Endodermal cell (in vitro differentiated cells): Measurements from ENCODE around the gene GRM8. TPM values are rescaled to one million over a fixed set of nuclear protein-coding genes. Genes with fewer than 3 reads are reported as not detected.

Source experiments
- DNase-seq: peaks from one replicate; pipeline ENCODE4 v3.0.0-alpha.2; 2017
- H3K27ac ChIP-seq: 2 replicates; pipeline ENCODE4 v1.5.1; 2013; ENCODE audit warnings: mild to moderate bottlenecking, low read depth, low read length, moderate library complexity
- H3K27me3 ChIP-seq: 2 replicates; pipeline ENCODE4 v1.6.1; 2013; ENCODE audit warnings: mild to moderate bottlenecking, low read length, moderate library complexity; ENCODE audit not compliant: insufficient read depth, control insufficient read depth, poor library complexity, severe bottlenecking
- H3K36me3 ChIP-seq: 2 replicates; pipeline ENCODE4 v1.7.0; 2013; ENCODE audit warnings: mild to moderate bottlenecking, low read length, moderate library complexity; ENCODE audit not compliant: control insufficient read depth, insufficient read depth
- H3K4me1 ChIP-seq: one replicate; pipeline ENCODE4 v1.7.0; 2013; ENCODE audit warnings: low read length; ENCODE audit not compliant: control insufficient read depth, insufficient read depth
- H3K4me3 ChIP-seq: 2 replicates; pipeline ENCODE4 v1.5.1; 2013; ENCODE audit warnings: mild to moderate bottlenecking, low read length, moderate library complexity
- H3K9ac ChIP-seq: 2 replicates; pipeline ENCODE4 v1.6.1; 2013; ENCODE audit warnings: mild to moderate bottlenecking, low read length, moderate library complexity; ENCODE audit not compliant: poor library complexity, severe bottlenecking; ENCODE audit errors: extremely low read depth
- H3K9me3 ChIP-seq: 2 replicates; pipeline ENCODE4 v1.6.1; 2013; ENCODE audit warnings: mild to moderate bottlenecking, low read length, moderate library complexity; ENCODE audit not compliant: control insufficient read depth
- H3K27ac Mint-ChIP-seq: 2 replicates; pipeline ENCODE4 v1.8.0; 2020; ENCODE audit warnings: mixed read lengths
- H3K27me3 Mint-ChIP-seq: 2 replicates; pipeline ENCODE4 v1.8.0; 2021; ENCODE audit warnings: mild to moderate bottlenecking, mixed read lengths; ENCODE audit not compliant: insufficient read depth
- H3K36me3 Mint-ChIP-seq: 2 replicates; pipeline ENCODE4 v1.8.0; 2020; ENCODE audit warnings: low read depth, mixed read lengths
- H3K4me1 Mint-ChIP-seq: 2 replicates; pipeline ENCODE4 v1.8.0; 2020; ENCODE audit warnings: mixed read lengths
- H3K4me3 Mint-ChIP-seq: 2 replicates; pipeline ENCODE4 v1.8.0; 2020; ENCODE audit warnings: mild to moderate bottlenecking, moderate library complexity, mixed read lengths
- H3K9me3 Mint-ChIP-seq: 2 replicates; pipeline ENCODE4 v1.8.0; 2020; ENCODE audit warnings: mild to moderate bottlenecking, mixed read lengths
- CTCF ChIP-seq: fragments of 200-600 bp; sonication (generic); conservative IDR thresholded peaks from 2 replicates; pipeline ENCODE4 v1.5.0; 2021; ENCODE audit warnings: antibody characterized with exemption, mild to moderate bottlenecking
- WGBS, 2 experiments: methylation state at CpG; one replicate each; pipeline versions ENCODE4 v1.1.5 to v1.1.7; 2013; ENCODE audit warnings: missing lambda C conversion rate in 2 of 2, mixed read lengths in 1 of 2; ENCODE audit not compliant: insufficient coverage in 1 of 2, insufficient read length in 1 of 2; 5-methylcytosine and 5-hydroxymethylcytosine counted together
- total RNA-seq, 2 donors: library from RNA; stranded (reverse); fragmentation: NEBNext Ultra II Directional in 1 of 2; extraction: Animal tissue kit (Norgen Biotek cat#: 25700) in 1 of 2; gene quantifications; 2 replicates in 1 of 2; 3 replicates in 1 of 2; pipeline ENCODE4 v1.2.1, GENCODE V29; 2021

GRM8 gene
- total RNA-seq, 2 donors from 2014 or later, result 0.93 to 2.0 TPM

GRCh38 chr7:127256041-127256725 is 3.4 kb upstream of the GRM8 start:
- peaks cover 6% of the 10 kb centered on the region for H3K4me1 Mint-ChIP-seq
- WGBS, 2 experiments, result 96 to 100% methylated on average over 2 of the region's 2 CpGs
- Histone ChIP-seq H3K4me1 (peaks cover 2% of the 10 kb centered on the region), H3K9me3 (no peaks in the 10 kb centered on the region), H3K27me3 (peaks cover 41% of the 10 kb centered on the region), H3K36me3 (no peaks in the 10 kb centered on the region), H3K9ac (no peak overlapping the region), H3K27ac (no peak overlapping the region), H3K4me3 (no peak overlapping the region)
- no peaks in the 10 kb centered on the region for H3K36me3 Mint-ChIP-seq
- no peak overlapping the region for H3K4me3 Mint-ChIP-seq
- peaks cover 58% of the 10 kb centered on the region for H3K27me3 Mint-ChIP-seq
- DNase-seq, result no peak
- H3K9me3 Mint-ChIP-seq, result no peaks in the 10 kb centered on the region
- no peak for TF ChIP-seq CTCF
- no peak overlapping the region for H3K27ac Mint-ChIP-seq

- no peak for DNase-seq
- Histone ChIP-seq H3K27ac (no peak overlapping the region), H3K36me3 (no peaks in the 10 kb centered on the region), H3K9me3 (no peaks in the 10 kb centered on the region), H3K4me3 (no peak overlapping the region), H3K9ac (no peak overlapping the region), H3K27me3 (peaks cover 55% of the 10 kb centered on the region), H3K4me1 (peaks cover 4% of the 10 kb centered on the region)
- Mint-ChIP-seq H3K4me1 (peaks cover 6% of the 10 kb centered on the region), H3K27me3 (peaks cover 65% of the 10 kb centered on the region), H3K36me3 (no peaks in the 10 kb centered on the region), H3K4me3 (peak overlapping the region; percentile 73), H3K27ac (no peak overlapping the region), H3K9me3 (no peaks in the 10 kb centered on the region)
- TF ChIP-seq CTCF, result peak; percentile 25
- WGBS, 2 experiments, result 41 to 43% methylated on average over 7 to 11 of the region's 11 CpGs
Measured at GRCh38 chr7:127254163-127254684, 1.5 kb upstream of the GRM8 start.

GRCh38 chr7:127253281-127254162 is 781 bp upstream of the GRM8 start:
- 0 to 1% methylated on average over 40 to 84 of the region's 84 CpGs for WGBS, 2 experiments
- no peaks in the 10 kb centered on the region for H3K9me3 ChIP-seq
- no peak overlapping the region for H3K27ac ChIP-seq
- H3K4me1 ChIP-seq, result peaks cover 4% of the 10 kb centered on the region
- H3K27me3 ChIP-seq, result peaks cover 62% of the 10 kb centered on the region
- H3K4me3 ChIP-seq, result peak overlapping the region; percentile 90
- H3K4me1 Mint-ChIP-seq, result peaks cover 6% of the 10 kb centered on the region
- H3K9ac ChIP-seq, result peak overlapping the region; percentile 23
- H3K9me3 Mint-ChIP-seq, result no peaks in the 10 kb centered on the region
- H3K36me3 Mint-ChIP-seq, result no peaks in the 10 kb centered on the region
- H3K27ac Mint-ChIP-seq, result no peak overlapping the region
- no peaks in the 10 kb centered on the region for H3K36me3 ChIP-seq
- H3K27me3 Mint-ChIP-seq, result peaks cover 72% of the 10 kb centered on the region
- peak; percentile 89 for TF ChIP-seq CTCF
- peak overlapping the region; percentile 73 for H3K4me3 Mint-ChIP-seq
- DNase-seq, result peak; percentile 91
